NK-92 (cell line): Measurements from ENCODE around the gene TIMP2.
"Not testable (repeated sequence)": the region's sequence is repeated elsewhere in the genome, so short reads cannot be mapped to it uniquely, and the experiment has no call there.

Experiments
- DNase-seq: peaks from one replicate; lab custom pipeline; 2025; ENCODE audit not compliant: unreplicated experiment; lab: John Stamatoyannopoulos, UW

Gene TIMP2

DNA sequence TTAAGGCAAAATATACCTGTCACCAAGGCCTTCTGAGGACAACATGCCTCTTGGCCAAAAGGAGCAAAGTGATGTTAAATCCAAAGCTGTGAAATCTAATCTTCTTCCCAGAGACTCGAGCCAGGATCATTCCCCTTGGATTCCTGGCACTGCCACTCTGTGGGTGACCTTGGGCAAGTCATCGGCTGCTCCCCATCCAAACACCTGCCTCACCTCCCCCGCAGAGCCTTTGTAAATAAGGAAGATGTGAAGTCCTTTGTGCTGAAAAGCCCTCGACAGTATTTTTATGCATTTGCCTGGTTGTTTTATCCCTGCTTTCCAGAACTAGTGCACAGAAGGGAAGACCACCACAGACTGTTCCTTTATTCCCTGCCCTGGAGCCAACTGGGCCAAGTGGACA, 16.8 kb downstream of the TIMP2 start:
- DNase-seq: no peak

DNA sequence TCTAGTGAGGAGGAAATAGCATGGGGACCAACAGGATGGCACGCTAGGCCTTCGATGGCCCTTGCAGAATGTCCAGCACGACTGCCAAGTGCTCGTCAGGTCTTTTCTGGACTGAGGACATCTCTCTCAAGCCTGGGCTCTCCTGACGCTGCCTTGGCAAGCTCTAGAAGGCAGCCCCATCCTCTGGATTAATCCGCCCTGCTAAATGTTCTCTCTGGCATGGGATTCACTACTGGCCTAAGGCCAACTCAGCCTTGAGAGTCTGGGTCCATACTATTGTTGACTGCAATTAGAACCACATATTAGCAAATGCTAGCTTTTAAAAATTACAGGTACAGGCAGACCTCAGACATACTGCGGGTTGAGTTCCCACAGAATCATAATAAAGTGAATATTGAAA, 19.6 kb downstream of the TIMP2 start:
- no peak for DNase-seq

DNA sequence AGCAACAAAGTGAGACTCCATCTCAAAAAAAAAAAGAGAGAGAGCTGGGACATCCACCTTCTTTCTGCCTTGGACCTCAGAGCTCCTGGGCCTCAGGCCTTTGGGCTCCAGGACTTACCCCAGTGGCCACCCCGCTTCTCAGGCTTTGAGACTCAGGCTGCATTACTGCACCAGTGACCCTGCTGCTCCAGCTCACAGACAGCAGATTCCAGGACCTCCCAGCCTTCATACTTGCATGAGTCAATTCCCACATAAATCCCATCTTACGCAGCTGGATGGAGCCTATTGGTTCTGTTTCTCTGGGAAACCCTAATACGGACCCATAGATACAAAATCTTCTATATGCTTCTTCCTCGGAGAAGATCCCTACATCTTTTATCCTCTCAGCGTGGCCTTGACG, 20.1 kb downstream of the TIMP2 start:
- no peak for DNase-seq

DNA sequence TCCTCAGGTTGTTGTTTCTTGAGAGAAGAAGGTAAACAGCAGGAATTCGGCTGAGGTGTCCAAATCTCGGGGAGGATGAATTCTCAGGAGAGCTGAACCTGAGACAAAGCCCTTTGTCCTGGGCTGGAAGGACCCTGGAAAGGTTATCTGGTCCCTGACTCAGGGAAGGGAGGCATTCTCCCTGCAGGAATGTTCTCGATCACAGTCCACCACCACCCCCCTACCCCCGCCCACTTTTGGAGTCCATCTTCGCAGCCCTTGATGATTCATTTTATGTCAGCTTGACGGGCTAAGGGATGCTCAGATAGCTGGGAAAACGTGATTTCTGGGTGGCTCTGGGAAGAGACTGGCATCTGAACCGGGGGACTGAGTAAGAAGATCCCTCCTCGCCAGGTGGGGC, 20.8 kb downstream of the TIMP2 start:
- DNase-seq: no peak

DNA sequence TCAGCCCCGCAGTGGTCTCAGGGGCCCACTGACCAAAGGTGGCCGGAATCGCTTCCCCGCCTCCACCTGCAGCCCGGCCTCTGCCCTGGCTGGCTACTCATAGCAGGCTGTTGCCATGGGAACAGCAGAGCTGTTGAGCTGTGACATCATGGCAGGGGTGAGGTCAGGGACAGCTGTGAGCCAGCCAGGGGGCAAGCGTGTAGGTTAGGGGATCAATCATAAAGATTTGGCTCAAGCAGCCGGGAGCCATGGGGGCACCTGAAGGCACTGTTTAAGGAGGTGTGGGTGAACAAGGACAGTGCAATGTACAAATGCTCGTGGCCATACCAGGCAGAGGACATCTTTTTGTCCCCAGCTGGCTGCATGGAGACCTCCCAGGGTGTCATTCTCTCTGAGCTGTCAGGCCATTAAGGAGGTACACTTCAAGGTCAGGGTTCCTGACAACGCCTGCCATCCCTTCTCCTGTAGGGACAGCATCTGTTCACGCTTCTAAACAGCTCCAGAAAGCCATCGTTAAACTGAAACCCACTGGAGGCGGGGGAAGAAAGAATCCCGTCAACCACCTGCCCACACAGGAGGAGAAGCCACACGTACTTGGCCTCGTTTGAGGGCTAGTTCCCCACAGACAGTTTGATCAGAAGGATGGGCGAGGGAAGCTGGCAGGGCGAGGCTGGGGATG, 21.9 kb downstream of the TIMP2 start, which contains the start of gene CEP295NL:
Gene CEP295NL (minus strand): TSS at position 101 of the 679 bp plus-strand sequence. CDS start 1,373 bp downstream, outside the sequence.
- no peak for DNase-seq

DNA sequence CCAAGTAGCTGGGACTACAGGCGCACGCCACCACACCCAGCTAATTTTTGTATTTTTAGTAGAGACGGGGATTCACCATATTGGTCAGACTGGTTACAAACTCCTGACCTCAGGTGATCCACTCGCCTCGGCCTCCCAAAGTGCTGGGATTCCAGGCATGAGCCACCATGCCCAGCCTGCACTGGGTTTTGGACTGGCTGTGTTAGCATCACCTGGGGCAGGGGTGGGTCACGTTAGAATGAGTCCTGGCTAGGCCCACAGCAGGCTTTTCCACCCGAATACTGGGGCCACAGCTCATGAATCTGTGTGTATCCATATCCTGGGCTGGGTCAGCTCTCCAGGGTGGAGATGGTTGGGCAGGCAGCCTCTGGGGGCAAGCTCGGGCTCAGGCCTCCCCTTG, 23.0 kb downstream of the TIMP2 start:
- not testable (repeated sequence) for DNase-seq

DNA sequence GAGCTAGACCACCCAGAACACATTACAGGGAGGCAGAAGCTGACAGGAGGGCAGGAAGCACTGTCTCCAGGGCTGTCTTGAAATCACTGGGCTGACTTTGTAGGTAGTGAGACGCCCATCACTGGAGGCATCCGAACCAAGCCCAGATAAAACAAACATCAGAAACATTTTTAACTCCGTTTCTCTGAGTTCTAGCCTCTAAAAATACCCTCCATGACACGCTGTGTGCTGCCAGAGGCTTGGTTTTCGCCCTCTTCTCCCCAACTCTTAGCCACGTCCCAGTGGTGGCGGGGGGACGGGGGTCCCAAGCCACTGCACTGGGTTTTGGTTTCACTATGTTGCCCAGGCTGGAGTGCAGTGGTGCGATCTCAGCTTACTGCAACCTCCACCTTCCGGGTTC, 23.4 kb downstream of the TIMP2 start:
- DNase-seq: no peak

DNA sequence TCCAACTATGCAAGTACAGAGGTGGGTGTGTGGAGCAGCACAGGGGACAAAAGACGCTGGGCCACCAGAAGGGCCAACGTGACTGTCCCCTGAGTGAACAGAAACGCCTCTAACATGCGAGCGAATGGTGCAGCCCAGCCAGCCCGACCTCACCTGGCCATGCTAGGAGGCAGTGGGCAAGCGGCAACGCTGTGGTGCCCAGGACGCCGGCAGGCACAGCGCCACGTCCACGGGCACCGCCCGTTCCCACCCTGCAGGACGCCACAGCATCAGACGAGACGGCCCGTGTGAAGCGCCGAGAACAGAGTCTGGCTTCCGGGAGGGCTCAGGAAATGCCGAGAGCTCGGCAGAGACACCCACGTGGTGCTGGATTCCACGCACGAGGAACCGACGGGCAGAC, 24.4 kb downstream of the TIMP2 start:
- no peak for DNase-seq

DNA sequence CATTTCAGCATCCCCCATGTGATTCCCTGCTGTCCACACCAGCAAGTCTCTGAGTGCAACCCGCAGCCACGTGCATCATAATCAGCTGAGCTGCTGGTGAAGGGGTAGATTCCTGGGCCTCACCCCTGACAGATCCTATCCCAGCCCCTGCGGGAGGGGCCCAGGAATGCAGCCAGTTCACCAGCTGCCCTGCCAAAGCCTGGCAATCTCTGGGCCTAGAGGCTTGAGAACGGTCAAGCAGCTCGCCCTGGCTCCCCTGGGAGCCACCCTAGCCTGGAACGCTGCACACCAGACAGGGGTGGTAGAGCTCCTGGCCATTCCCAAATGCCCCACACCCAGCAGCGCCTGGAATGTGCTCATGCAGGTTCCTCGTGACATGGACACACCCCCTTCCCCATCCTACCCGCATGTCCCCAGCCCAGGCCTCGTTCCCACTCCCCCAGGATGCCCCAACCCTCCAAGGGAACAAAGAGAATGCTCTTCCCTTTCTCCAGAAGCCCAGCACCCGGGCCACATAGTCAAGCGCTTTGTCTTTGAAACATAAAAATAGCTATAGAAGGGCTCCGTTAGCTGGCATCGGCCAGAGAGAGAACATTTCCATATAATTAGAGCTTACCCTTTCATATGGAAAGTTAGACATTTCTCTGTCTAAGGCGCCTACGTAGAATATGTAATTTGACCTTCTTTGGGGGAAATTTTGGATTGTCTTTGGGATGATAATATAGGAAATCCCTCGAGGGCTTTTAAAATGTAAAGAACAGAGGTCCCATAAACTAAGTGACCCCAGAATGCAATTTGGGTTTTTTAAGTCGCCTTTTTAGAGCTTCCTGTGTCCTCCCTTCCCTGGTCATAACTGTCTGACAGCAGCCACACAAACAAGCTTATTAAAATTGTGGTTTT, 25.6 kb downstream of the TIMP2 start:
- no peak for DNase-seq

DNA sequence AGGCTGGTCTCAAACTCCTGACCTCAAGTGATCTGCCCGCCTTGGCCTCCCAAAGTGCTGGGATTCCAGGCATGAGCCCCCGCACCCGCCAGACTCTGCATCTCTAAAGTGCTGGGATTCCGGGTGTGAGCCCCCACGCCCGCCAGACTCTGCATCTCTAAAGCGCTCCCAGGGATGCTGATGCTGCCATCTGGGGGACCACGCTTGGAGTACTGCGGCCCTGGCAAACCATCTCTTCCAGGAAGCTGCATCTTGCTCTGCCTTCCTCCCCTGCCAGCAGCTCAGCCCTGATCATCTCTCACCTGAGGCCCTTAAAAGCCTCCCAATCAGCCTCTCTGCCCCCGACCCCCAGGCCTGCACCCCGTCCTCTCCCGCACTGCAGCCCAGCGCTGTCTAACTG, 26.2 kb downstream of the TIMP2 start:
- no peak for DNase-seq

DNA sequence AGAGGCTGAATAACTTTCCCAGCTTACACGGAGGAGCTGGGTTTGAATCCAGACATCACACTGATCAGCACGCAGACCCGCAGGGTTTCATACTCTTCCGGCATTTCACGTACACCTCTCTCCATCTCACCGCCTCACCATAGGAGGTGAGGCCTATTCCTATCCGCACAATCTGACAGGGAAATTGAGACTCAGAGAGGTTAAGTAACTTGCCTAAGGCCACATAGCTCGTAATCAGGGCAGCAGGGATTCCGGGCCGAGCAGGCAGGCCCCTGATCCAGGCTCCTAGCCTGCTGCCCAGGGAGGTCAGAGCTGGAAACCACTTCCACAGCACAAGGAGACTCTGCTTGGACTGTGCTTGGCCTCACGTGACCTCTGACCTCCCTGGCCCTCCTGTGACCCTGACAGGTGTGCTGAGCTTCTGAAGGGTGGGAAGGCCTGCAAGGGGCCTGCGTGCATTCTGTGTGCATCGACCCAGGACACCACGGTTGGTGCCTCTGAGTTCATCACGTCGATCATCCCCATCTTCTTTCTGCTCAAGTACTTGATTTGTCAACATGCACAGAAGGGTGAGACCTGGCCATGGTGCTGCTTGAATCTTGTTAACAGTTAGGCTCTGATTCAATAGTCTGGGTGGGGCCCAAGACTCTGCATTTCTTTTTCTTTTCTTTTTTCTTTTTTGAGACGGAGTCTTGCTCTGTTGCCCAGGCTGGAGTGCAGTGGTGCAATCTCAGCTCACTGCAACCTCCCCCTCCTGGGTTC, 26.9 kb downstream of the TIMP2 start:
- no peak for DNase-seq

DNA sequence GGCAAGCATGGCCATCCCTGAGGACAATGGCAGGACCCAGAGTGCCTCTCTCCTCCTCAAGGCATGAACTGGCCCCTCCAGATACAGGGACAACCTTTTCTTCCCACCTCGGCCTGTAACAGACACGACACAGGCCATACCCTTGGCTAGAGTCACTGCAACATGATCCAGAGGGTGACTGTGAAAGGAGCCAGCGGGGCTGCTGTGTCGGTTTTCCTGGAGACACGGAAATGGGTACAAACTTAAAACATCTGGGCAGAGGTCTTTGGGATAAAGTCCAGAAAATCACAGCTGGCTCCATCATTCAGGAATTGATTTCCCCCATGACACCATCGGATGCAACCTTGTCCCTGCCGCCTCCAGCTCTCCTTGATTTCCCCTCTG, 27.5 kb downstream of the TIMP2 start:
- no peak for DNase-seq

DNA sequence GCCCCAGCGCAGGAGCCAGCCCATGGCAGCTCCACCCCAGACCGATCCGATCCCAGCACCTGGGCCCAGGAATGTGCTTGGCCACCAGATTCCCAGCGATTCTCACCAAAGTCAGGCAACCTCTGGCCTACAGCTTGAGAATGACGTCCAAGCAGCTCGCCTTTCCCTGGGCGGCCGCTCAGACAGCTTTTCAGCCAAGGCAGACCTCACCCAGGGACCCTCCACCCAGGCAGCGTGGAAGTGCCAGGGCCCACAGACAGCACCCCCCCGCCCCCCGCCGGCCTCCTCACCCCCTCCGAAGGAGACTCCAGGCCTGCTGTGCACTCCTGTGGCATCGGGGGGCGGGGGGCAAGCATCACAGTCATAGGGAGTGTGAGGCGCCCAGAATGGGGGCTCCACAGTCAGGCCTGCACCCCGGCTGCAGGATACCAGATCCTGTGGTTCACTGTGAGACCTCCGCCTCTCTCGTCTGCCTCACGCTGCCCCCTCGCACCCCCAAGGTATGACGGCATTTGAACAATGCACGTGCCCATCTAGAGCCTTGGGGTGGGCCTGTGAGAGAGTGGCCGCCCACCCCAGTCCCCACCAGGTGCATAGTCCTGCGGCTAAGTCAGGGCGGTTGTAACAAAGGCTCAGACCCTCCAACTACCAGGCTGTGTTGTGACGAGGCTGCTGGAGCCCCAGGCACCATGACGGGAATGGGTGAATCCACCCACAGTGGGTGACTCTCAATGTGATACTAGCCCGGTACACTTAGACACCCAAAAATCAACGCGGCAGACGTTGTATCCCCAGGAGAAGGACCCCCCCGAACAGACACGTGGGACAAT, 28.1 kb downstream of the TIMP2 start:
- DNase-seq: no peak

DNA sequence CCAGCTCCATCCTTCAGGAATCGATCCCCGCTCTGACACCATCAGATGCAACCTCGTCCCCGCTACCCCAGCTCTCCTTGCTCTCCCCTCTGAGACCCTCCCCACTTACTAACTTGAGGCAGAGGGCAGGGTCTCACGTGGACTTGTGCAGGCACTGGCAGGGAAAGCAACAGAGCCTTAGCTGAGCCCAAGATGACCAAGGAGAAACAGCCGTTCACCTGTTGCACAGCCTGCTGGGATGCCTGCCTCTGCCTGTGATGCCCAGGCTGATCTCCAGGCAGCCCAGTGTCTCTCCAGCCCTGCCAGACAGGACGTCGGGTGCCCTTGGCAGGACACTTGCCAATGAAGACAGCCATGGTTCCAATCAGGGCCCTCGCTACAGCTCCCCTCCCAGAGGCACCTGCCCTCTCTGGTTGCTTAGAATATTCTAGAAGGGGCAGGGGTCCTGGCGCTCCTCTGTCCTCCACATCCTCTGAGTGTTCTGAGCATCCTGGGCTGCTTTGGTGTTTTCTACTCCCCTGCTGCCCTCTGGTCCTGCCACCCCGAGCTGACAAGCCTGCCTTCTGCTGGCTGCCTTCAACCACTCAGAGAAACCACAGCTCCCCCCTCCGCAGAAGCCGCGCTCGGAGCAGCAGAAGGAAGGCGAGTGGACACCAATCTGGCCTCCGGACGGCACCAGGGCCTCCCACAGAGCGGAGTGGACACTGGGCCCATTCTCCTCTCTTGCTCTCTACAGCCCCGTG, 28.9 kb downstream of the TIMP2 start:
- DNase-seq: no peak

DNA sequence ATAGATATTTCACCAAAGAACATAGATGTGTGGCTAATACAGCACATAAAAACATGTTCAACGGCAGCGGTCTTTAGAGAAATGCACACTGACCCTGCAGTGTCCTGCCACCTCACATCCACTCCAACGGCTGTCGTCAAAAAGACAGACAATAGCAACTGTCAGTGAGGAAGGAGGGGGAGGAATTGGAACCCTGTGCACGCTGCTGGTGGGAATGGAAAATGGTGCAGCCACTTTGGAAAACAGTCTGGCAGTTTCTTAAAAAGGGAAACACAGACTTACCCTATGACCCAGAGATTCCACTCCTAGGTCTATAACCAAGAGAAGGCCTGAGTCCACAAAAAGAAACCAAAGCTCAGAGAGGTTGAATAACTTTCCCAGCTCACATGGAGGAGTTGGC, 29.9 kb downstream of the TIMP2 start:
- DNase-seq: no peak

DNA sequence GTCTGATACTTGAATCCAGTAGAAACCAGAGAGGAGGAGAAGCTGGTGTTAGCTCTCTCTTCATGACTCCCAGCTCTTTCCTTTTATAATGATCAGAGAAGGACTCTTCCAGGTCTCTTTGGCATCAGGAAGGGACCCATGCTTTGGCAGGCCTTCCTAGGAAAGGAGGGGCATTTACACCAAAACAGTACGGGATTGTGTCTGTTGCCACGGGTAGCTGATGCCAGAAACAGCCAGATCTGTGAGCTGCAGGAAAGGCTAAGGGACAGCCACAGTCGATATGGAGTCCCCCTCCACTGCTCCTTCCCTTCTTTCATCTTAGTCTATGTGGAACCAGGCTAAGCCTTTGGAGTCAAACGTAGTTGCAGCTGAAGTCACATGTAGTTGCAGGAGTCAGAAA, 31.5 kb downstream of the TIMP2 start:
- no peak for DNase-seq

DNA sequence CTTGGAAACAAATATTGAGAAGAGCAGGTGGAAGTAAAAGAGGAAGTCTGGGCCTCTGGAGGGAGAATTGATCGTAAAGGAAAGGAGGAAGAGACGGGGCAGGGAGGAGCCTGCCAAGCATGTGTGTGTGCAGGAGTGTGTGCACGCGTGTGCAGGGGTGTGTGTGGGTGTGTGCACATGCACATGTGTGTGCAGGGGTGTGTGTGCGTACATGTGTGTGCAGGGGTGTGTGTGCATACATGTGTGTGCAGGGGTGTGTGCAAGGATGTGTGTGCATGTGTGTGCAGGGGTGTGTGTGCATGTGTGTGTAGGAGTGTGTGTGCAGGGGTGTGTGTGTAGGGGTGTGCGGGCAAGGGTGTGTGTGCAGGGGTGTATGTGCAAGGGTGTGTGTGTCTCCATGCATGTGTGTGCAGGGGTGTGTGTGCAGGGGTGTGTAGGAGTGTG, 32.2 kb downstream of the TIMP2 start:
- no peak for DNase-seq

DNA sequence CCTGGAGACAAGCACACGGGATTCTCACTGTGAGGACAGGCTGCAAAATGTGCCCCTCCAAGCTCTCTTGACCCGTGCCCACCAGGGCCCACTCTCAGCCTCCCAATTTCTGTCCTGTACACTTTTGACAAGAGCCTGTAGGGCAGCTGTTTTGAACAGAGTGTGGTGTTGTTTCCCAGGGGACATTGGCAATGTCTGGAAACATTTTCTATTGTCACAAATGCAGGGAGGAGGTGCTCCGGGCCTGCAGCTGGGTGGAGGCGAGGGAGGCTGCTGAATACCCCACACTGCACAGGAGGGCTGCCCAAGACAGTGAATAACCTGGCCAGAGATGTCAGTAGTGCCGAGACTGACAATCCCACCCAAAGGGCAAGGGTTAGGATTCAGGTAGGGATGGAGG, 32.7 kb downstream of the TIMP2 start:
- DNase-seq: no peak

DNA sequence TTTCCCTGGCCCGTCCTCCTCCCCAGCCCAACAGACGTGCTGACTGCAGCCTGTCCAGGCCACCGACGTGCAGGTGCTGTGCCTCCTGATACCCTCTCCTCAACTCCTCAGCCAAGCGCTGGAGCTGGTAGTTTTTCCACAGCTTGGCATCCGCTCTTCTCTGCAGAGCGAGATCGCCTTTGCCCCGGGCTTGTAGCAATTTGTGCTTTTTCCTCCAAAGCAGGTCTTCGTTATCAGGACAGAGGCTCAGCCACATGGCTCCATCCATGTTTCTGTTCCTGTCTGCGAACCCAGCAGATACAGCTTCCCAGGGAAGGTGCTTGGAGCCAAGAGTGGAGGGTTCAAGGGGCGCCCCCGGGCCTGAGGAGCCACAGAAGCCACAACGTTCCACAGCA, 33.1 kb downstream of the TIMP2 start:
- no peak for DNase-seq

DNA sequence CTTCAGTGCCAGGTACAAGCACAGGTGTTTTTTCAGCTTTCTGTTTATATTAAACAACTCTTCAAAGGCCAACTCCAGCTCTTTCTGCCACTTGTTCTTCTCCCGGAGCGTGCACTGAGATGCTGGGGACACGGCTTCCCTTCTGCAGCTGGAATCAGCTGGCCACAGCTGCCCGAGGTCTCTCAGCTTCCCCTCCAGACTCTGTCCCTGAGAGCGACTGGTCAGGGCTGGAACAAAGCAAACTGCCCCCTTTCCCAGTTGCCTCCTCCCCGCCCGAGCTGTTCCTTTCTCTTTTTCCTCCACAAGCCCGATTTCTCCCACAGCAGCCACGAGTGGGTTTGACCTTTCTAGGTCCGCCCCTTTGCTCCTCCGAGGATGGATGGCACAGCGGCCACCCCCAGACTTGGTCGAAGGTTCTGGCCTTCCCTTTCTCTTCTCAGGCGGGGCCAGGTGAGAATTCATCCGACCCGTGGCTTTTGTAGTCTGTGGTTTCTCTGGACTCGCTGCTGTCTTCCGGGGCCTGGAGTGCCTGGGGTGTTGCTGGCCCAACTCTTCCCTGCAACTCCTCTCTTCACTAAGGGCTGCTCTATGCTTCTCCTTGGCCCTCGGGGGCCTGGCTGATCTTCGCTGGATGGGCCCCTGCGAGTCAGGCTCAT, 33.7 kb downstream of the TIMP2 start:
- DNase-seq: no peak
